Small intestine (tissue), 7 donors: ENCODE data around the gene FNDC3A. TPM values are rescaled to one million over a fixed set of nuclear protein-coding genes. Genes with fewer than 3 reads are reported as not detected.

Experiments
- DNase-seq, 2 donors: peaks; one replicate each; pipeline versions ENCODE4 v3.0.0 to v3.0.0-alpha.2; 2013
- FAIRE-seq: peaks from 2 replicates; lab custom pipeline; 2012; peaks lifted over from hg19 to GRCh38; lab: Jason Lieb, UNC
- H3K27ac ChIP-seq, 3 donors: one replicate each; pipeline ENCODE4 v1.5.1; 2013; ENCODE audit warnings: low read length in 2 of 3, mild to moderate bottlenecking in 2 of 3, control low read depth in 1 of 3, inconsistent platforms in 1 of 3, low read depth in 1 of 3, moderate library complexity in 1 of 3
- H3K27me3 ChIP-seq, 3 donors: one replicate each; pipeline ENCODE4 v1.6.1; 2013; ENCODE audit warnings: low read length in 3 of 3, inconsistent platforms in 1 of 3; ENCODE audit not compliant: control insufficient read depth in 3 of 3, insufficient read depth in 3 of 3
- H3K36me3 ChIP-seq, 3 donors: one replicate each; pipeline ENCODE4 v1.6.1; 2013; ENCODE audit warnings: low read length in 3 of 3, inconsistent platforms in 1 of 3, low read depth in 1 of 3, mild to moderate bottlenecking in 1 of 3, moderate library complexity in 1 of 3; ENCODE audit not compliant: control insufficient read depth in 3 of 3, insufficient read depth in 2 of 3
- H3K4me1 ChIP-seq, 3 donors: one replicate each; pipeline ENCODE4 v1.6.1; 2013; ENCODE audit warnings: low read length in 2 of 3, inconsistent platforms in 1 of 3, low read depth in 1 of 3, mild to moderate bottlenecking in 1 of 3, moderate library complexity in 1 of 3; ENCODE audit not compliant: control insufficient read depth in 3 of 3, insufficient read depth in 2 of 3
- H3K4me3 ChIP-seq, 3 donors: one replicate each; pipeline ENCODE4 v1.5.1; 2013; ENCODE audit warnings: low read length in 3 of 3, control low read depth in 1 of 3, inconsistent platforms in 1 of 3, low read depth in 1 of 3, mild to moderate bottlenecking in 1 of 3, moderate library complexity in 1 of 3
- H3K9me3 ChIP-seq, 2 donors: one replicate each; pipeline ENCODE4 v1.6.1; 2013; ENCODE audit warnings: low read depth in 1 of 2, low read length in 1 of 2; ENCODE audit not compliant: control insufficient read depth in 2 of 2, insufficient read depth in 1 of 2
- WGBS, 3 donors: extraction: QIAGEN DNeasy Blood & Tissue Kit; methylation state at CpG; one replicate each; pipeline ENCODE4 v1.1.7; 2013; 5-methylcytosine and 5-hydroxymethylcytosine counted together
- polyA plus RNA-seq, 4 donors: library from polyadenylated mRNA; stranded (reverse) in 3 of 4; unstranded in 1 of 4; fragments of 200-250 nt in 3 of 4; fragments of 120-200 nt in 1 of 4; gene quantifications; one replicate each; pipeline versions ENCODE4 v1.2.1 to v1.2.3, GENCODE V29; 2013
- donor health status: healthy with polysubstance abuse.
- donor health status: control.
- donor health status: control.
- donor health status: Bipolar disorder and iron deficiency.
- donor health status: healthy.

Gene FNDC3A
- polyA plus RNA-seq, 4 donors = 18.4 to 60.1 (median 24.7) TPM

GRCh38 chr13:48979892-48980291, 4.2 kb downstream of the FNDC3A start:
- FAIRE-seq (no peak), DNase-seq (no peak)
- H3K27me3 ChIP-seq = no peaks in the 10 kb centered on the region
- H3K27ac ChIP-seq = no peak overlapping the region
- no peaks in the 10 kb centered on the region for H3K36me3 ChIP-seq
- H3K4me3 ChIP-seq = no peak overlapping the region
- WGBS, 3 donors = 67 to 79% (median 73%) methylated on average over 2 of the region's 2 CpGs
- H3K9me3 ChIP-seq = no peaks in the 10 kb centered on the region
- peaks cover 0 to 11% (median 10%) of the 10 kb centered on the region in 3 donors for H3K4me1 ChIP-seq

GRCh38 chr13:48983331-48983730, 7.6 kb downstream of the FNDC3A start:
- H3K4me3 ChIP-seq = no peak overlapping the region
- DNase-seq = no peak
- WGBS, 3 donors = 87 to 94% (median 93%) methylated on average over 1 of the region's 1 CpG
- H3K27ac ChIP-seq = no peak overlapping the region
- peaks cover 0 to 10% (median 8%) of the 10 kb centered on the region in 3 donors for H3K4me1 ChIP-seq
- no peaks in the 10 kb centered on the region for H3K27me3 ChIP-seq
- H3K36me3 ChIP-seq = no peaks in the 10 kb centered on the region
- FAIRE-seq = no peak
- no peaks in the 10 kb centered on the region for H3K9me3 ChIP-seq

- H3K27me3 ChIP-seq = no peaks in the 10 kb centered on the region
- FAIRE-seq (no peak), DNase-seq (no peak)
- peaks cover 0 to 4% of the 10 kb centered on the region in 2 donors for H3K9me3 ChIP-seq
- no peak overlapping the region for H3K27ac ChIP-seq
- WGBS, 3 donors = 61 to 98% (median 89%) methylated on average over 2 of the region's 2 CpGs
- no peaks in the 10 kb centered on the region for H3K4me1 ChIP-seq
- H3K4me3 ChIP-seq = no peak overlapping the region
- H3K36me3 ChIP-seq = no peaks in the 10 kb centered on the region
Observed at GRCh38 chr13:48985756-48986155, 10.0 kb downstream of the FNDC3A start.

GRCh38 chr13:48990900-48991299, 15.2 kb downstream of the FNDC3A start:
- no peaks in the 10 kb centered on the region for H3K27me3 ChIP-seq
- peaks cover 0 to 9% (median 0%) of the 10 kb centered on the region in 3 donors for H3K36me3 ChIP-seq
- FAIRE-seq (no peak), DNase-seq (no peak)
- no peak overlapping the region for H3K27ac ChIP-seq
- H3K4me3 ChIP-seq = no peak overlapping the region
- peaks cover 0 to 9% of the 10 kb centered on the region in 2 donors for H3K9me3 ChIP-seq
- 81 to 97% (median 96%) methylated on average over 1 of the region's 1 CpG for WGBS, 3 donors
- H3K4me1 ChIP-seq = no peaks in the 10 kb centered on the region

GRCh38 chr13:48993150-48993549, 17.4 kb downstream of the FNDC3A start:
- Histone ChIP-seq H3K9me3 (peaks cover 0 to 9% of the 10 kb centered on the region in 2 donors), H3K27me3 (no peaks in the 10 kb centered on the region), H3K36me3 (peaks cover 0 to 12% (median 0%) of the 10 kb centered on the region in 3 donors), H3K4me1 (no peaks in the 10 kb centered on the region), H3K27ac (no peak overlapping the region), H3K4me3 (no peak overlapping the region)
- no peak for FAIRE-seq
- DNase-seq = no peak

GRCh38 chr13:48994706-48995105, 19.0 kb downstream of the FNDC3A start:
- DNase-seq = no peak
- Histone ChIP-seq H3K27me3 (no peaks in the 10 kb centered on the region), H3K4me3 (no peak overlapping the region), H3K9me3 (peaks cover 0 to 16% of the 10 kb centered on the region in 2 donors), H3K27ac (no peak overlapping the region), H3K4me1 (no peaks in the 10 kb centered on the region), H3K36me3 (peaks cover 0 to 15% (median 0%) of the 10 kb centered on the region in 3 donors)
- WGBS, 3 donors = 93 to 97% (median 95%) methylated on average over 2 of the region's 2 CpGs
- no peak for FAIRE-seq

- 48 to 79% (median 50%) methylated on average over 5 of the region's 5 CpGs for WGBS, 3 donors
- peaks cover 0 to 15% of the 10 kb centered on the region in 2 donors for H3K9me3 ChIP-seq
Observed at GRCh38 chr13:48998641-48999292, 23.1 kb downstream of the FNDC3A start.

GRCh38 chr13:49000247-49000646, 24.5 kb downstream of the FNDC3A start:
- 94 to 98% (median 95%) methylated on average over 1 of the region's 1 CpG for WGBS, 3 donors
- Histone ChIP-seq H3K27me3 (no peaks in the 10 kb centered on the region), H3K9me3 (peaks cover 0 to 15% of the 10 kb centered on the region in 2 donors), H3K4me3 (no peak overlapping the region), H3K36me3 (peaks cover 0 to 9% (median 0%) of the 10 kb centered on the region in 3 donors), H3K27ac (no peak overlapping the region), H3K4me1 (no peaks in the 10 kb centered on the region)
- no peak for DNase-seq
- no peak for FAIRE-seq

More at GRCh38 chr13:48998641-48999292, 23.1 kb downstream of the FNDC3A start:
- peaks cover 0 to 15% (median 0%) of the 10 kb centered on the region in 3 donors for H3K36me3 ChIP-seq
- no peak overlapping the region for H3K4me3 ChIP-seq
- no peak overlapping the region for H3K27ac ChIP-seq
- DNase-seq (peak in 1 of 2 donors; percentile 17), FAIRE-seq (no peak)
- no peaks in the 10 kb centered on the region for H3K4me1 ChIP-seq
- H3K27me3 ChIP-seq = no peaks in the 10 kb centered on the region
